B cell (primary cell): ENCODE measurements around the gene RORB.

Experiments
- EZH2 ChIP-seq: IDR thresholded peaks from 2 replicates; pipeline ENCODE4 v1.6.1; 2012; ENCODE audit warnings: borderline replicate concordance, low read depth, mild to moderate bottlenecking, moderate library complexity, low read length; ENCODE audit not compliant: insufficient read depth, poor library complexity, severe bottlenecking
- TF ChIP-seq, protein P1 (sequence below): fragments of 200-600 bp; IDR thresholded peaks from one replicate; pipeline ENCODE4 v1.8.0; 2022; ENCODE audit warnings: antibody characterized with exemption, mild to moderate bottlenecking

GRCh38 chr9:74696520-74696919 lies 199.4 kb downstream of the RORB start:
- TF ChIP-seq, protein P1, sequence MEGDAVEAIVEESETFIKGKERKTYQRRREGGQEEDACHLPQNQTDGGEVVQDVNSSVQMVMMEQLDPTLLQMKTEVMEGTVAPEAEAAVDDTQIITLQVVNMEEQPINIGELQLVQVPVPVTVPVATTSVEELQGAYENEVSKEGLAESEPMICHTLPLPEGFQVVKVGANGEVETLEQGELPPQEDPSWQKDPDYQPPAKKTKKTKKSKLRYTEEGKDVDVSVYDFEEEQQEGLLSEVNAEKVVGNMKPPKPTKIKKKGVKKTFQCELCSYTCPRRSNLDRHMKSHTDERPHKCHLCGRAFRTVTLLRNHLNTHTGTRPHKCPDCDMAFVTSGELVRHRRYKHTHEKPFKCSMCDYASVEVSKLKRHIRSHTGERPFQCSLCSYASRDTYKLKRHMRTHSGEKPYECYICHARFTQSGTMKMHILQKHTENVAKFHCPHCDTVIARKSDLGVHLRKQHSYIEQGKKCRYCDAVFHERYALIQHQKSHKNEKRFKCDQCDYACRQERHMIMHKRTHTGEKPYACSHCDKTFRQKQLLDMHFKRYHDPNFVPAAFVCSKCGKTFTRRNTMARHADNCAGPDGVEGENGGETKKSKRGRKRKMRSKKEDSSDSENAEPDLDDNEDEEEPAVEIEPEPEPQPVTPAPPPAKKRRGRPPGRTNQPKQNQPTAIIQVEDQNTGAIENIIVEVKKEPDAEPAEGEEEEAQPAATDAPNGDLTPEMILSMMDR: no peak
- no peak for TF ChIP-seq EZH2
